Measurements from ENCODE around the gene PPP1R9B. TPM values are rescaled to one million over a fixed set of nuclear protein-coding genes. Genes with fewer than 3 reads are reported as not detected.

PPP1R9B gene
- total RNA-seq, 1 donor from 2014 or later: 30.1 TPM

- DNase-seq: no peak
Observed at GRCh38 chr17:50153650-50154575, 3.4 kb upstream of the PPP1R9B start.

- DNase-seq: no peak
Observed at GRCh38 chr17:50152736-50153135, 2.3 kb upstream of the PPP1R9B start.

GRCh38 chr17:50151937-50152547 lies 1.6 kb upstream of the PPP1R9B start:
- DNase-seq: peak; percentile 96

DNA sequence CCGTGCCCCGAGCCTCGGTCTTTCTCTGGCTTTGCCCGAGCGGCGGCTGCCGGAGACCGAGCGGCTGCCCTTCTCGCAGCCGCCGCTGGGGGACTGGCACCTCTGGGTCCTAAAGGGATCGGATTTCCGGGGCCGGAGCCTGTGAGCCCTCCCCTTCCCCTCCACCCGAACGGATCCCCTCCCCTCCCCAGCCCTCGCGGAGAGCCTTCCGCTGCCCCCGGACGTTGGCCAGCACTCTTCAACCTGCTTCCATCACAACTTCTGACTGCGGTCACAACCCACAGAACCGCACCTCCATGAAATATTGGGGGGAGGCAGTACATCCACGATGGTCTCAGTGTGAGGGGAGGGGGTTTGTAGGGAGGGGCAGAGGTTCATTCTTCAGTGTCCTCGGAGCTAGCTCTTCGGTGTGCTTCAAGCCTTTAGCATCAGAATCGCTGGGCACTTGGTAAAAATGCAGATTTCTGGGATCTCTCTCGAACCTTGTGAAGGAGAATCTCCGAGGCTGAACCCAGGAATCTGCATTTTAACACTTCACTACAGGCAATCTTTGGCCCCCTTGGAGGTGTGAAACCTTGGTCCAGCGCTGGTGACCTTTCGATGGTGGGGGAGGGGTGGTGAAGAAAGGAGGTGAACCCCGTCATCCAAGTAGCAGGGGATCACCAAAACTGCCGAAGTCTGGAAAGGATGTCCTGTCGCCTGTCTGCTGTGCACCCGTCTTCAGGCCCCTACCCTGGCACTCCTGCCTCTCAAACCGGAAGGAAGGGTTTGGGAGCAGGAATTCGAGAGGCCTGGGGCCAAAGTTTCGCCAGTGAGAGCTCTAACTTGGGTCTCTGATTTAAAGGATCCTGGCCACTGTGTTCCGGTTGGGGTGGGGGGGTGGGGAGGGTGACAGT lies 812 bp upstream of the PPP1R9B start:
- peak; percentile 96 for DNase-seq

DNA sequence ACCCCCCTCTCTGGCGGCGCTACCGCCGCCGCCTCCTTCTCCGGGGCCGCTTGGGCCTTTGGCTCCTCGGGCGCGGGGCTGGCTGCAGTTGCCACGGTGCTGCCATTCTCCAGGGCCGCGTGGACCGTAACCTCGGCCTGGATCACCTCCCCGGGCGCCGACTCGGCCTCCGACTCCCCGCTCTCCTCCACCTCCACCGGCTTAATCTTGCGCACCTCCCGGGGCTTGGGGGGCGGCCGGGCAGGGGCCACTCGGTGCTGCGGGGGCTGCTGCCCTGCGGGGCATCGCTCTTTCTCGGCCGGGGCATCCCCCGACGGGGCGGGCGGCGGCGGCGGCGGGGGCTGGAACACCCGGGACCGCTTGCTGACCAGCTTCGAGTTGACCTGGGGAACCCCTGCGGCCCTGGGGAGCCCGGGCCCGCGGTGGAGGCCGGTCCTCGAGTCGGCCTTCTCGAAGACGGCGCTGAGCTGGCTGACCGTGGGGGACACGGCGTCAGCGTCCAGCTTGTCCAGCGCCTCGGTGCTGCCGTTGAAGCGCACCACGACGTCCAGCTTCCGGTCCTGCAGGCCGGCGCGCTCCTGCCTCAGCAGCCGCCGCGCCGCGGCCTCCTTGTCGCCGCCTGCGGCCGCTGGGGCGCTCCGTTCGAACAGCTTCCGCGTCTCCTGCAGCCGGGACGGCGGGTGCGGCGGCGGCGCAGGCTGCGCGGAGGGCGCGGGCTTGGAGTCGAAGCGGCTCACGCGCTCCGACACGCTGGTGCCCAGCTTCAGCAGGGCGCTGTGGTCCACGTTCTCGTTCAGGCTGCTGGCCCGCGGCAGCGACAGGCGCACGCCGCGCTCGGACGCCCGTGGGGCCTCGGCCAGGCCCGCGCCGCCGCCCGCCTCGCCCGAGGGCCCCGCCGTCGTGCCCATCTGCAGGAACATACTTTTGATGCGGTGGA lies 792 bp downstream of the PPP1R9B start:
- DNase-seq: peak; percentile 65

- no peak for DNase-seq
Observed at GRCh38 chr17:50149091-50149416, 1.4 kb downstream of the PPP1R9B start.

- peak; percentile 77 for DNase-seq
Observed at GRCh38 chr17:50148226-50149090, 2.0 kb downstream of the PPP1R9B start.

DNA sequence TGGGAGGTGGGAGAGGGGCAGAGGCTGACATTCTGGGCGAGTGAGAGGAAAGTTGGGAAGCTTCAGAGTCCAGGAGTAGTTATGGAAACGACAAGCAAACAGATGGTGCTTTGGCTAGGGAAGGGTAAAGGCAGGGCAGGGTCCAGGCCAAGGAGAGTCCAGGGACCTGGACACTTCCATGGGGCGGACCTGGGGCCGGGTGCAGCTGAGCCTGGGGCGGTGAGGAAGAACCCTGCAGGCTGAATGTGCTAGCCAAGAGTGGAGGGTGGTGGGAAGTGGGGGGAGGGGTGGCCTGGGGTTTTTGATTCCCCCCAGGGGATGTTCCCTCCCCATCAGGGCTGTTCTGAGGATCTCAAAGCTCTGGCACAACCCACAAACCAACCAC lies 2.6 kb downstream of the PPP1R9B start:
- DNase-seq: no peak

GRCh38 chr17:50146927-50147665 lies 3.4 kb downstream of the PPP1R9B start:
- DNase-seq: no peak

DNA sequence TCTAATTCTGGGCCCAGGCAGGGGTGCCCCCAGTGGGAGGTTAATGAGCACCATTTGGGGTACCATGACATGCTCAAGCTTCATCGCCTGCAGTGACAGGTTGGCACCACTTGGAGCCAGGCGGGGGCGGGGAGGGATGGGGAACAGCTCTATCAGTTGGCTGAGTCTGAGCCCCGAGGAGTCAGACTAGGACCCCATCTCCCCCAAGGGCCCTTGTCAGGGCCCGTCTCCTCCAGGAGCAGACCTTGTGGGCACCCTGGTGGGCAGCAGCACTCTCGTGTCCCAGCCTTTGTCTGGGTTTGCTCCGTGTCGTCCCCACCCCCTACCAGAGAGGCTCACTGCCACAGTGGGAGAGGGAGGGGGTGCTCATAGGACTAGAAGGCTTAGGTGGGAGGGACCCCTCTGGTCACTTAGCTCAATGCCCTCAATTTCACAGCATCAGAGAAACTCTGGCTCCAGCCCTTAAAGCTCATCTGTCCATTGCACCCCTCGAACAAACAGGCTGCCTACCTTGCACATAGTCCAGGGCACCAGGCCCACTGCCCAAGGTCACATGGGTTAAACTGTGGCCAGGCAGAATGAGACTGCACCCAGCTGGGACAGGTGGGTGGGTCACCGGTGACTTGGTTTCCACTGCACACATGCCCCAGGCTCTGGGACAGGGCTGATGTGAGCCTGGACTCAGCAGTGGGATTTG lies 4.1 kb downstream of the PPP1R9B start:
- DNase-seq: no peak

GRCh38 chr17:50145532-50146229 lies 4.8 kb downstream of the PPP1R9B start:
- DNase-seq: no peak

GRCh38 chr17:50144845-50145531 lies 5.5 kb downstream of the PPP1R9B start:
- DNase-seq: no peak

DNA sequence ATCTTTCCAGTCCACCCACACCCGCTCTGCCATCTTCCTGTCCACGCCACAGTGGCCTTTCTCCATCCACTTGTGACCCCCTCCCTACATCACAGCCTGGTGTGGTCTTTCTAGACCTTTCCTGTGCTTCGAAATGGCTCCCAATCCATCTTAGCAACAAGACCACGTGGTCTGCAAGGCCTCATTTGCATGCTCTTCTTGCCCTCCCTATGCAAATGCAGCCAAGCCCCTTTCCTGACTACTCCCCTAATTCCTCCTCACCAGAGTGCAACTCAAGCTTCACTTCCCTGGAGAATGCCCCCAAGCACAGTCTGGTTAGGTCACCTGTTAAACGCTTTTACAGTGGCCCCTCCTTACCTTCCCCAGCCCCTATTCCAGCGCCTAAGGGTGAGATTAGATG lies 6.1 kb downstream of the PPP1R9B start:
- no peak for DNase-seq

GRCh38 chr17:50143461-50144176 lies 6.9 kb downstream of the PPP1R9B start:
- no peak for DNase-seq

DNA sequence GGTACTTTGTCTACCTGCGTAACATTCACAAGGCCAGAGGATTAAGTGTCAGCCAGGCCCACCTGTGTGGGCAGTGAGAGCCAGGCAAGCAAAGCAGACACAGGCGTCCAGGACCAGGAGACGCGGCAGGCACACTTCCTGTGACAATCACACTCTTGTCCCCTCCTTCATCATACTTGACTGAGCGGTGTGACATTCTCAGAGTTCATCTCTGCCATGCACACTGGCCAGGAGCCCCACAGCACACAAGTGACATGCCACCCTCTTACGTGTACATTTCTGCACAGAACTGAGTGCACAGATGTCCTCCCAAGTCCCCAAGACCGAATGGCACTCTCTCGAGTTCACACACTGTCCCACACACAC lies 8.7 kb downstream of the PPP1R9B start:
- no peak for DNase-seq

DNA sequence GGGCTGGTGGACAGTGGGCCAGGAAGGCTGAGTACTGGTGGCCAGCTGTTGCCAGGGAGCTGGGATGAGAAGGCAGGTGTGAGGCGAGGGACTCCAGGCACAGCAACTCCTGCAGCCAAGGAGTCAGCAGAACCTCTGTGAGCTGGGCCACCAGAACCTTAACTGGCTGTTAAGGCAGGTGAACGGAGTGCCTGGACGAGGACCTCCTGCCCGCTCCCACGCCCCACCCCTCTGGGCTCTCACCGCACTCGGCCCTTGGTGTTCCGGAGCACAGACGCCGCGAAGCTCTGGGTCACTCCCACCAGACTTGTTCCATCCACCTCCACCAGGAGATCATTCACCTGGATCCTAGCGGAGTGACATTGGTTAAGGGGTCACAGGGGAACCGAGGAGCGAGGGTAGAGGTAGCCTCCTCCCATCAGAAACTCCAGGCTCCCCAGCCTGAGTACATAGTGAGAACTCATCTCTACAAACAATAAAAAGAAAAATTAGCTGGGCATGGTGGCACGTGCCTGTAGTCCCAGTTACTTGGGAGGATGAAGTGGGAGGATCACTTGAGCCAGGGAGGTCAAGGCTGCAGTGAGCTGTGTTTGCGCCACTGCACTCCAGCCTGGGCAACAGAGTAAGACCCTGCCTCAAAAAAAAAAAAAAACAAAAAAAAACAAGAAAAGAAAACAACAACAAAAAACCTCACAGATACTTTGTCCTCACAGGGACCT lies 9.3 kb downstream of the PPP1R9B start:
- DNase-seq: no peak

Measured in tongue (tissue), 2 donors.